Measurements from ENCODE around the gene SNAP25.

DNA sequence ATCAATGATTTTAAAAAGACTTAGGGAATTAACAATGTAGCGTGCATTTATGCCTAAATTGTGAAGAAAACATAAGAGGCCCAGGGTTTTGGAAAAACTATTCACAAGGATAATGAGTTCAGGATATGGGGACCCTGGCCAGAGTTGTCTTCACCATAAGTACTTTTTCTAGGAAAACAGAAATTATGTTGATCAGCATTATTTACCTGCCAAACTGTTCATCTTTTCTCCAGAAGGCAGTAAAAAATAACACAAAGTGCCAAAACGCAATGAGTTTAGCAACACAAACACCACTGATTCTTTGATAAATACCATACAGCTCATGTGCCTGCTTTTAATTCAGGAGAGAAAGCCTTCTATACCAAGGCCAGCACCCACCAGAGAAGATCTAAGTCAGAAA, 43.1 kb downstream of the SNAP25 start:
- TF ChIP-seq, protein P1, sequence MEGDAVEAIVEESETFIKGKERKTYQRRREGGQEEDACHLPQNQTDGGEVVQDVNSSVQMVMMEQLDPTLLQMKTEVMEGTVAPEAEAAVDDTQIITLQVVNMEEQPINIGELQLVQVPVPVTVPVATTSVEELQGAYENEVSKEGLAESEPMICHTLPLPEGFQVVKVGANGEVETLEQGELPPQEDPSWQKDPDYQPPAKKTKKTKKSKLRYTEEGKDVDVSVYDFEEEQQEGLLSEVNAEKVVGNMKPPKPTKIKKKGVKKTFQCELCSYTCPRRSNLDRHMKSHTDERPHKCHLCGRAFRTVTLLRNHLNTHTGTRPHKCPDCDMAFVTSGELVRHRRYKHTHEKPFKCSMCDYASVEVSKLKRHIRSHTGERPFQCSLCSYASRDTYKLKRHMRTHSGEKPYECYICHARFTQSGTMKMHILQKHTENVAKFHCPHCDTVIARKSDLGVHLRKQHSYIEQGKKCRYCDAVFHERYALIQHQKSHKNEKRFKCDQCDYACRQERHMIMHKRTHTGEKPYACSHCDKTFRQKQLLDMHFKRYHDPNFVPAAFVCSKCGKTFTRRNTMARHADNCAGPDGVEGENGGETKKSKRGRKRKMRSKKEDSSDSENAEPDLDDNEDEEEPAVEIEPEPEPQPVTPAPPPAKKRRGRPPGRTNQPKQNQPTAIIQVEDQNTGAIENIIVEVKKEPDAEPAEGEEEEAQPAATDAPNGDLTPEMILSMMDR (IDR thresholded peaks at IDR 0.05): no peak
- TF ChIP-seq POLR2A (IDR thresholded peaks at IDR 0.05): no peak
